K562 (cell line): ENCODE data around the gene FZD10. TPM values are rescaled to one million over a fixed set of nuclear protein-coding genes. Genes with fewer than 3 reads are reported as not detected.

Experiments used
- ATAC-seq: fragments of 200-7000 bp; cut with Tn5 transposase; 3 replicates; pipeline ENCODE4 v1.9.1; 2020; ENCODE audit warnings: moderate library complexity
- BruUV-seq: library from RNA; stranded (reverse); fragments of 400-500 nt; replicated peaks from 2 replicates; lab custom pipeline; 2021; lab: Mats Ljungman, UMichigan
- CTCF ChIA-PET: fragments of 300-600 bp; formaldehyde crosslinking; extraction: SDS; loops from one replicate; lab custom pipeline; 2021; ENCODE audit warnings: low intra/inter-chr PET ratio; lab: Yijun Ruan, JAX
- POLR2A ChIA-PET: fragments of 300-600, 350-650 bp; sonication (Branson Sonifier 250); formaldehyde crosslinking; extraction: SDS; loops from one replicate; lab custom pipeline; 2021; ENCODE audit warnings: antibody characterized with exemption, inconsistent platforms; lab: Yijun Ruan, JAX
- DNase-seq, 4 experiments: peaks; one replicate each; pipeline versions ENCODE4 v3.0.0 to v3.0.0-alpha.2; 2011 to 2018; ENCODE audit warnings: low spot score in 3 of 4, mixed read lengths in 3 of 4; ENCODE audit errors: extremely low read depth in 1 of 4
- FAIRE-seq: peaks from 2 replicates; lab custom pipeline; 2011; peaks lifted over from hg19 to GRCh38; lab: Jason Lieb, UNC
- H2AFZ ChIP-seq: 2 replicates; pipeline ENCODE4 v1.6.0; 2011; ENCODE audit warnings: low read depth, low read length, control low read depth, inconsistent platforms
- H3K27ac ChIP-seq: fragments of 200-600 bp; 3 replicates; pipeline ENCODE4 v1.8.0; 2011; ENCODE audit warnings: low read depth, mild to moderate bottlenecking, control low read depth, inconsistent platforms, low read length, moderate library complexity, mixed read lengths; ENCODE audit errors: extremely low read depth
- H3K27me3 ChIP-seq, 2 experiments: fragments of 300-600 bp in 1 of 2; 2 replicates in 1 of 2; 3 replicates in 1 of 2; pipeline versions ENCODE4 v1.6.0 to v1.8.0; 2011; ENCODE audit warnings: inconsistent platforms in 2 of 2, low read length in 2 of 2, mild to moderate bottlenecking in 1 of 2, mixed read lengths in 1 of 2, moderate library complexity in 1 of 2; ENCODE audit not compliant: control insufficient read depth in 2 of 2, insufficient read depth in 2 of 2
- H3K36me3 ChIP-seq: fragments of 300-600 bp; 3 replicates; pipeline ENCODE4 v1.8.0; 2011; ENCODE audit warnings: mild to moderate bottlenecking, low read length, inconsistent platforms; ENCODE audit not compliant: control insufficient read depth, insufficient read depth
- H3K4me1 ChIP-seq, 2 experiments: fragments of 200-600 bp in 1 of 2; replicated peaks in 1 of 2; 2 replicates in 1 of 2; 3 replicates in 1 of 2; pipeline versions ENCODE4 v1.5.1 to v1.8.0; 2011; ENCODE audit warnings: inconsistent platforms in 2 of 2, low read length in 2 of 2, mild to moderate bottlenecking in 1 of 2, mixed read lengths in 1 of 2, moderate library complexity in 1 of 2; ENCODE audit not compliant: control insufficient read depth in 2 of 2, insufficient read depth in 2 of 2
- H3K4me2 ChIP-seq: 2 replicates; pipeline ENCODE4 v1.6.1; 2011; ENCODE audit warnings: low read length, control low read depth, inconsistent platforms, mixed read lengths; ENCODE audit not compliant: insufficient read depth
- H3K4me3 ChIP-seq: fragments of 200-600 bp; sonication (generic), shearing (Covaris generic); 2 replicates; pipeline ENCODE4 v1.5.1; 2016; ENCODE audit warnings: control low read depth, inconsistent platforms
- H3K79me2 ChIP-seq: fragments of 200-600 bp; 3 replicates; pipeline ENCODE4 v1.8.0; 2011; ENCODE audit warnings: low read length, inconsistent platforms; ENCODE audit not compliant: control insufficient read depth, insufficient read depth
- H3K9ac ChIP-seq, 2 experiments: 2 replicates each; pipeline versions ENCODE4 v1.6.0 to v1.6.1; 2011; ENCODE audit warnings: low read depth in 2 of 2, low read length in 2 of 2, control low read depth in 1 of 2, inconsistent platforms in 1 of 2, mild to moderate bottlenecking in 1 of 2, mixed read lengths in 1 of 2; ENCODE audit not compliant: insufficient read depth in 1 of 2
- H3K9me1 ChIP-seq: one replicate; pipeline ENCODE4 v1.6.0; 2011; ENCODE audit warnings: inconsistent platforms, mild to moderate bottlenecking, low read length, moderate library complexity; ENCODE audit not compliant: control insufficient read depth, insufficient read depth
- H3K9me3 ChIP-seq: replicated peaks from 2 replicates; pipeline ENCODE4 v1.5.1; 2011; ENCODE audit warnings: low read depth, low read length, inconsistent platforms; ENCODE audit not compliant: control insufficient read depth, insufficient read depth
- H4K20me1 ChIP-seq: replicated peaks from 2 replicates; pipeline ENCODE4 v1.6.1; 2011; ENCODE audit warnings: low read length, inconsistent platforms, mixed read lengths; ENCODE audit not compliant: control insufficient read depth, insufficient read depth
- CTCFL ChIP-seq: IDR thresholded peaks from 2 replicates; pipeline ENCODE4 v1.6.1; 2011; ENCODE audit warnings: borderline replicate concordance, low read depth, mild to moderate bottlenecking, moderate library complexity, low read length; ENCODE audit not compliant: insufficient read depth, poor library complexity, severe bottlenecking
- ERF ChIP-seq: fragments of 450-650 bp; formaldehyde crosslinking; IDR thresholded peaks from 2 replicates; pipeline ENCODE4 v1.4.0; 2020; ENCODE audit warnings: mild to moderate bottlenecking, mixed read lengths
- GMEB1 ChIP-seq: fragments of 250-450 bp; sonication (Bioruptor Pico); IDR thresholded peaks from 2 replicates; pipeline ENCODE4 v1.4.0; 2020; ENCODE audit warnings: mild to moderate bottlenecking
- KAT8 ChIP-seq: fragments of 450-650 bp; IDR thresholded peaks from 2 replicates; pipeline ENCODE4 v1.6.1; 2016; ENCODE audit warnings: low read depth, mild to moderate bottlenecking
- KDM4B ChIP-seq, 2 experiments: fragments of 450-650 bp in 1 of 2; sonication (generic) in 1 of 2; IDR thresholded peaks; 2 replicates each; pipeline ENCODE4 v1.6.1; 2016 to 2017; ENCODE audit warnings: borderline replicate concordance in 2 of 2, antibody characterized with exemption in 1 of 2, low read depth in 1 of 2, mild to moderate bottlenecking in 1 of 2
- MXD1 ChIP-seq: fragments of 250-450 bp; sonication (Bioruptor Pico); IDR thresholded peaks from 2 replicates; pipeline ENCODE4 v1.8.0; 2021; ENCODE audit warnings: borderline replicate concordance, mild to moderate bottlenecking, moderate library complexity; ENCODE audit not compliant: poor library complexity, severe bottlenecking
- RBM15 ChIP-seq: fragments of 200-400 bp; formaldehyde crosslinking; IDR thresholded peaks from 2 replicates; pipeline ENCODE4 v1.6.1; 2018; ENCODE audit warnings: mild to moderate bottlenecking, low read length, moderate library complexity; ENCODE audit not compliant: insufficient read depth
- STAT6 ChIP-seq: sonication (generic); formaldehyde crosslinking; IDR thresholded peaks from 2 replicates; pipeline ENCODE4 v1.8.1; 2023; ENCODE audit warnings: mild to moderate bottlenecking, missing genetic modification reagents
- TEAD4 ChIP-seq, 2 experiments: sonication (generic) in 1 of 2; formaldehyde crosslinking in 1 of 2; IDR thresholded peaks; 2 replicates each; pipeline versions ENCODE4 v1.6.1 to v1.8.0; 2012 to 2022; ENCODE audit warnings: borderline replicate concordance in 1 of 2, inconsistent platforms in 1 of 2, low read length in 1 of 2, mild to moderate bottlenecking in 1 of 2, missing genetic modification reagents in 1 of 2
- whole genome bisulfite sequencing: fragments of 100-300 bp; shearing (Covaris generic); methylation state at CpG from one replicate; pipeline ENCODE4 v1.1.6; 2016; ENCODE audit warnings: low coverage, mixed read lengths; ENCODE audit not compliant: insufficient coverage; ENCODE audit errors: missing lambda C conversion rate; 5-methylcytosine and 5-hydroxymethylcytosine counted together
- in situ Hi-C: fragments of 300-500 bp; cut with MboI; formaldehyde crosslinking; loops from 4 replicates; pipeline ENCODE4 v1.15.0; 2018; ENCODE audit warnings: inconsistent platforms, mixed read lengths
- intact Hi-C: fragments of 100-400 bp; cut with micrococcal nuclease; formaldehyde crosslinking; loops from 2 replicates; pipeline ENCODE4 v1.14.2; 2022
- polyA plus RNA-seq, 8 experiments: library from polyadenylated mRNA; depleted of rRNA in 4 of 8; stranded (reverse) in 5 of 8; unstranded in 3 of 8; fragments of >200 nt; fragmentation: Nextera tagmentation in 2 of 8; fragmentation: Illumina TruSeq in 1 of 8; extraction: Ambion mirVana in 2 of 8; extraction: Trizol in 1 of 8; gene quantifications; 2 replicates each; pipeline versions ENCODE4 v1.2.1 to v1.2.3, GENCODE V29; 2011 to 2014; ENCODE audit warnings: inconsistent platforms in 1 of 8, missing spikeins in 1 of 8
- total RNA-seq, 7 experiments: library from RNA; depleted of rRNA in 6 of 7; stranded (reverse); fragments of >200 nt in 6 of 7; fragmentation: Illumina TruSeq in 2 of 7; extraction: Trizol in 2 of 7; gene quantifications; 2 replicates each; pipeline versions ENCODE4 v1.2.1 to v1.2.3, GENCODE V29; 2011 to 2021; ENCODE audit warnings: low replicate concordance in 1 of 7

FZD10 gene
- total and polyA plus RNA-seq, 9 of the 15 experiments (the other 6 are each of a cell fraction or from before 2014, with no cell fraction given) = not detected

GRCh38 chr12:130195776-130196175 lies 33.5 kb downstream of the FZD10 start (continued):
- TF ChIP-seq GMEB1 (no peak), STAT6 (CRISPR knock-in tag) (no peak), ERF (CRISPR knock-in tag) (no peak)

- BruUV-seq = no TSS peak
- WGBS = 3% methylated on average over 12 of the region's 13 CpGs
- Histone ChIP-seq H3K79me2 (no peaks in the 10 kb centered on the region), H3K27ac (no peak overlapping the region), H4K20me1 (no peaks in the 10 kb centered on the region), H3K9ac (no peak overlapping the region), H3K4me1 (no peaks in the 10 kb centered on the region), H3K36me3 (no peaks in the 10 kb centered on the region), H3K4me2 (no peak overlapping the region), H2AFZ (no peak overlapping the region), H3K9me1 (no peaks in the 10 kb centered on the region), H3K4me3 (no peak overlapping the region), H3K9me3 (no peaks in the 10 kb centered on the region), H3K27me3 (peaks cover 3 to 50% of the 10 kb centered on the region in 2 experiments; a peak in 4 of 5 replicates)
- in situ Hi-C loops = no loop called here
- ChIA-PET CTCF (no interaction called here), POLR2A (no interaction called here)
- intact Hi-C loops = no loop called here
- DNase-seq (no peak), ATAC-seq (no peak), FAIRE-seq (no peak)
- no peak for TF ChIP-seq KAT8
- no peak for TF ChIP-seq MXD1 (CRISPR knock-in tag)
- TF ChIP-seq KDM4B (IDR thresholded peaks at IDR 0.05; ENCODE audit: borderline replicate concordance in 2 of 2, low read depth in 1 of 2) = no peak
- TF ChIP-seq TEAD4 (IDR thresholded peaks at IDR 0.05; ENCODE audit: low read length) = no peak
- no peak for TF ChIP-seq TEAD4 (CRISPR knock-in tag; IDR thresholded peaks at IDR 0.05; ENCODE audit: borderline replicate concordance)
- TF ChIP-seq CTCFL = no peak
- TF ChIP-seq RBM15 = no peak
Observed at GRCh38 chr12:130196827-130197226, 34.6 kb downstream of the FZD10 start.
